Measurements from ENCODE around the gene STUM. TPM values are rescaled to one million over a fixed set of nuclear protein-coding genes. Genes with fewer than 3 reads are reported as not detected.

Gene STUM
- total and polyA plus RNA-seq, 12 donors = 0.13 to 0.44 (median 0.24) TPM; not detected in 1

- intact Hi-C loops (cut with DNase I) = no loop called here
- H3K27me3 ChIP-seq = no peaks in the 10 kb centered on the region
- H3K4me3 ChIP-seq = no peak overlapping the region
- H3K36me3 ChIP-seq (replicated peaks in 1 of 2) = no peaks in the 10 kb centered on the region
- no peak overlapping the region for H3K27ac ChIP-seq
- H3K4me1 ChIP-seq (replicated peaks in 1 of 2) = no peaks in the 10 kb centered on the region
- no peaks in the 10 kb centered on the region for H3K9me3 ChIP-seq (replicated peaks in 1 of 3)
- TF ChIP-seq CTCF (IDR thresholded peaks at IDR 0.05) = no peak
- no peak for TF ChIP-seq POLR2A (IDR thresholded peaks at IDR 0.05)
- DNase-seq = no peak
- 89 to 91% (median 89%) methylated on average over 3 of the region's 3 CpGs for WGBS, 4 donors
Observed at GRCh38 chr1:226534098-226534497, 14.5 kb upstream of the STUM start.

GRCh38 chr1:226534645-226535044 is 13.9 kb upstream of the STUM start:
- TF ChIP-seq CTCF (IDR thresholded peaks at IDR 0.05) (no peak), POLR2A (IDR thresholded peaks at IDR 0.05) (no peak)
- H3K4me3 ChIP-seq = no peak overlapping the region
- no peaks in the 10 kb centered on the region for H3K36me3 ChIP-seq (replicated peaks in 1 of 2)
- H3K9me3 ChIP-seq (replicated peaks in 1 of 3) = no peaks in the 10 kb centered on the region
- intact Hi-C loops (cut with DNase I) = no loop called here
- H3K27me3 ChIP-seq = no peaks in the 10 kb centered on the region
- DNase-seq = no peak
- no peak overlapping the region for H3K27ac ChIP-seq
- H3K4me1 ChIP-seq (replicated peaks in 1 of 2) = no peaks in the 10 kb centered on the region
- WGBS, 4 donors = 83 to 100% (median 95%) methylated on average over 2 of the region's 2 CpGs

- no peaks in the 10 kb centered on the region for H3K27me3 ChIP-seq
- H3K4me1 ChIP-seq (replicated peaks in 1 of 2) = no peaks in the 10 kb centered on the region
- no peaks in the 10 kb centered on the region for H3K36me3 ChIP-seq (replicated peaks in 1 of 2)
- DNase-seq = no peak
- no peak overlapping the region for H3K4me3 ChIP-seq
- TF ChIP-seq CTCF (IDR thresholded peaks at IDR 0.05) (no peak), POLR2A (IDR thresholded peaks at IDR 0.05) (no peak)
- H3K27ac ChIP-seq = no peak overlapping the region
- 72 to 83% (median 80%) methylated on average over 9 of the region's 9 CpGs for WGBS, 4 donors
- no peaks in the 10 kb centered on the region for H3K9me3 ChIP-seq (replicated peaks in 1 of 3)
- intact Hi-C loops (cut with DNase I) = loop anchor here in 1 of 2 donors (2.0 kb wide), 1 partner anchor 13 kb away; no protein-coding TSS in a partner anchor
Observed at GRCh38 chr1:226535666-226536065, 12.9 kb upstream of the STUM start.

GRCh38 chr1:226541231-226541630 is 7.3 kb upstream of the STUM start:
- intact Hi-C loops (cut with DNase I) = loop anchor here in 1 of 2 donors (10.0 kb wide), 1 partner anchor 284 kb away; no protein-coding TSS in a partner anchor
- no peaks in the 10 kb centered on the region for H3K9me3 ChIP-seq (replicated peaks in 1 of 3)
- no peaks in the 10 kb centered on the region for H3K36me3 ChIP-seq (replicated peaks in 1 of 2)
- no peak for DNase-seq
- WGBS, 4 donors = 90 to 94% (median 92%) methylated on average over 4 of the region's 4 CpGs
- TF ChIP-seq CTCF (IDR thresholded peaks at IDR 0.05) (no peak), POLR2A (IDR thresholded peaks at IDR 0.05) (no peak)
- no peak overlapping the region for H3K27ac ChIP-seq
- no peak overlapping the region for H3K4me3 ChIP-seq
- peaks cover 3 to 11% of the 10 kb centered on the region in 2 donors for H3K4me1 ChIP-seq (replicated peaks in 1 of 2)
- H3K27me3 ChIP-seq = no peaks in the 10 kb centered on the region

Measured in adrenal gland (tissue), 12 donors.